SIG-M5 treated with dmso at 0.1 percent for 504 hours (cell line): ENCODE results near the gene SH2D1B.

Experiments
- DNase-seq: peaks from one replicate; lab custom pipeline; 2025; ENCODE audit not compliant: unreplicated experiment; lab: John Stamatoyannopoulos, UW

Gene SH2D1B

DNA sequence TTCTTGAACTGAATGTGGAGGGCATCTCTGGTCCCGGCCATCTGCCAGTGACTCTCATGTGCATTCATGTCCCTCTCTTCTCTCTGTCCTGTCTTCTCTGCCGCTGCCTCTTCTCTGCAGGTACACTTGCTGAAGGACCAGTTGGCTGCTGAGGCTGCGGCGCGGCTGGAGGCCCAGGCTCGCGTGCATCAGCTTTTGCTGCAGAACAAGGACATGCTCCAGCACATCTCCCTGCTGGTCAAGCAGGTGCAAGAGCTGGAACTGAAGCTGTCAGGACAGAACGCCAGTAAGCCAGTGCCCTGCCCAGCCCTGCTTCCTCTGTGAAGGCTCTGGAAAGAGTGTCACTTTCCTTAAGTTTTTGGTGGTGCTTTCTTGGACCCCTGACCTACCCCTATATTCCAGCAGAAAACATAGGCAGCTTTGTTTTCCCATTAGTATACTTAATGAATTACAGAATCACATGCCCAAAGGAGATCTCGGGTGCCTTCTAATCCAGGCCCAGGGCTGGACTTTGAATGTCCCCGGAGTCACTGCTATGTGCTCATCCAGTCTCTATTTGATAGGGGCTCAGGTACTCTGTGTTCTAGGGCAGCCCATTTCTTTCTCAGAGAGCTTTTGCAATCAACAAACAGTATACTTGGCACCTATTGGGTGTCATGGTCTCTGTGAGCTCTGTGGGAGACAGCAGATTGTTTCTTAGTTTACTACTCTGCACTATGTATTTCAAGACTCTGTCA is 46.5 kb downstream of the SH2D1B start:
- DNase-seq, result no peak

- DNase-seq, result no peak
Observed at GRCh38 chr1:162364498-162364897, 47.4 kb downstream of the SH2D1B start.

GRCh38 chr1:162363823-162364222 is 48.1 kb downstream of the SH2D1B start:
- no peak for DNase-seq

DNA sequence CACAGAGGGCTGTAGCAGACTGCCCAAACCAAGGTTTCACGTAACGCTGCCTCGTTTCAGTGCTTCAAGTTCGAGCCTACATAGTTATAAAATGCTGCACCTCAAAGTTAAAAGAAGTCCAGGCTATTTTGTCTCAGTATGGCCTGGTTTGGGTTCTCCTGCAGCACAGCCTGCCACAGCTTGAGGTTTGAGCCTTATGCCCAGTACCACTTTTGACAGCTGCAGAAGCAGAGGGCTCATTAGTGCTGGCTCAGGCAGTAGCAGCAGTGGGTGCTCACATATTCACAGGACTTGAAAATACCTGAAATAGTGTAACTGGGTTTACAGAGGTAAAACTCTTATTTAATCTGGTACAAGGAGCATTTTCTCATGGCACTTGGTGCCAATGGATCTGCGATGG is 50.6 kb downstream of the SH2D1B start:
- DNase-seq, result no peak

DNA sequence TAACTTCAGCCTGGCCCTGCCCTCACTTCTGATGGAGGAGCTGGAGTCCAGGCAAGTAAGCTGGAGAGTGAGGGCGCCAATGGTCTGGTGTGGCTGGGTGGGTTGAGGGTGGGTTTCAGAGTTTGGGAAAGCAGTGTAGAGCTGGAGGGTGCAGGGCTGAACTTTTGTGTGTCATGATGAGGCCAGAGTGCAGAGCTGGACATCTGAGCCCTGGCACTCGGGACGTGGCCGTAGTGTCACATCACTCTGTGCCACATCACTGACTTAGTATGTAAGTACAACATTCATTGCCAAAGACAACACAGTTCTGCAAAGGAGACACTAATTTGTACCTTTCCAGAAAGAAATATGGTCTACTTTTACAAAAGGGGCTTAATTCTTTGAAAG is 51.1 kb downstream of the SH2D1B start:
- no peak for DNase-seq

- DNase-seq, result no peak
Observed at GRCh38 chr1:162360237-162360873, 51.6 kb downstream of the SH2D1B start.

GRCh38 chr1:162359523-162360236 is 52.3 kb downstream of the SH2D1B start:
- DNase-seq, result no peak

DNA sequence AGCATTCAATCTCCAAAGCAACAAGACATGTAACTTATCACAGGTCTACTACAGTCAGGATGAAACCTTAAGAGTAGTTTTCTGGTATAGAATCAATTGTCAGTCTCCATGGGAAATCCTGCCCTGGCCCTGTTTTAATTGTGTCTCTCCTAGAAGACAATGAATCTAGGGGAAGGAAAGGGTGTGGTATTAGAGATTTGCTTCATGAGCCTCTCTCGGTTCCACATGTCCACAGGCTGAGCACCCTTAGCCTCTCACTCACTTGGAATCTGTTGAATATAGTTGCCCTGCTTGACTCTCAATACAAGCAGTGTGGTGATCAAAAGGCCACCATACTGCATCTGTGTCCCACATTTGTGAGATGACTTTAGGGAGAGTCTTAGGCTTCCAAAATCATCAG is 53.0 kb downstream of the SH2D1B start:
- no peak for DNase-seq

GRCh38 chr1:162357681-162358266 is 54.2 kb downstream of the SH2D1B start:
- peak; percentile 64 for DNase-seq

GRCh38 chr1:162353702-162354101 is 58.2 kb downstream of the SH2D1B start:
- no peak for DNase-seq

DNA sequence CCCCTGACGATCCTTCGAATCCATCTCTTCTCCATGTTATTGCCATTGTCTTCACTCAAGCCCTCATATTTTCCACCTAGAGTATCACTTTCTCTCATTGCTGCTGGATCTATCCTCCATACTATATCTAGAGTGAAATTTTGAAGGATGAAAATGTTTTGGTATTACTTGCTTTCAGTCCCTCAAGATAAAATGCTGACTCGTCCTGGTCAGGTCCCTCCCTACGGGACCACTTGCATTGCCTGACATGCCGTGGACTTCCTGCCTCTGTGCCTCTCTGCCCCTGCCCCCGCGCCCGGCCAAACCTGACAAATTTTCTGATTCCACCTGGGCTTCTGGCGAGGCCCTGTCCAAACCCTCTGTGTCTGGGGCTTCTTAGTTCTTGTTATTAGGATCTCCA is 58.9 kb downstream of the SH2D1B start:
- no peak for DNase-seq

- DNase-seq, result peak; percentile 21
Observed at GRCh38 chr1:162351874-162352273, 60.1 kb downstream of the SH2D1B start.

DNA sequence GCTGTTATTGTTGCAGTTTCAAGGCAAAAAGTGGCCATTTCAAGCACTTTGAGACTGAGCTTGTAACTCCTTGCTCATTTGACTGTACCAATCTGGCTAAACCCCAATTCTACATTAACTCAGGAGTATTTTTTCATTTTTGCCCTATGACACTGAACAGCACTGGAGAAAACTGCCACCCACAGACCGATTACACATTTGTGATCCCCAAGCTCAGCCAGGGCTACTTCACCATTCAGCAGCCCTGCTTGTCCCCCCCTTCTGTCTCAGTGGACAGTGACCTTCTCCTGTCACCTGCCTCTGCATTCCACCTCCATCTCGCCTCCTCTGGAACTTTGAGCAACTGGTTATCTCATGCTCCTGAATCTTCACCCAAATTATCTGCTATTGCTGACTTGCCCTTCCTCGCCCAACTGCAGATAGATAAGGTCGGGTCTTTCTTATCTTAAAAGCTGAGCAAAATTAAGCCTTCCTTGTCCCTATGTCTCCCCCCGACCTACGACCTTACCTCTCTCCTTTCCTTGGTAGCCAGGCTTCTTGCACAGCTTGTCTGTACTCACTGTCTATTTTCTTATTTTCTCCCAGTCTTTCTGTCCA is 60.6 kb downstream of the SH2D1B start:
- no peak for DNase-seq

- DNase-seq, result no peak
Observed at GRCh38 chr1:162349635-162350330, 62.2 kb downstream of the SH2D1B start.

DNA sequence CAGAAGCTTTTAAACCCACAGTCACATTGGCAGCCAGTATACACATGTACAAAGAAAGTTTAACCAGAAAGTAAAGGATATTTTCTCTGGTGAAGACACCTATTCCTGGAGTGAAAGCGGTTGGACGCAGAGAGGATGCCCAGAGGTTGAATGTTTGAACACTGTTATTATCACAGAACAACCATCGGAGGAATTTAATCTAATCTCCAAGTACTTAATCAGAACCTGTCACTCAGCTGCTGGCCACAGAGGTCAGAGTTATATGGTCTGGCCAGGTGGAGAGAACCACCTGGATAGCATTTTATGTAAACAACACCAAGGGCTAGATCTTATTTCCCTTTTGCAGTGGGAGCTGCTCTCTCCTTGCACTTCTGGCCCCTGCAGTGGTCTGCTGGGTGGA is 64.7 kb downstream of the SH2D1B start:
- DNase-seq, result no peak
